NT2/D1 (cell line): ENCODE measurements around the gene CLPTM1.
A peak's percentile ranks its signal among the peaks of the same experiment; 100 is the strongest.
"Not testable (repeated sequence)": the region's sequence is repeated elsewhere in the genome, so short reads cannot be mapped to it uniquely, and the experiment has no call there.

Source experiments
- DNase-seq: peaks from one replicate; pipeline ENCODE4 v3.0.0-alpha.2; 2011; ENCODE audit warnings: low read depth, low spot score
- H3K27me3 ChIP-seq: 2 replicates; pipeline ENCODE4 v1.6.0; 2011; ENCODE audit warnings: mild to moderate bottlenecking; ENCODE audit not compliant: insufficient read length, insufficient read depth
- H3K36me3 ChIP-seq: 2 replicates; pipeline ENCODE4 v1.6.1; 2011; ENCODE audit warnings: mild to moderate bottlenecking, low read length, mixed read lengths; ENCODE audit not compliant: insufficient read depth, insufficient read length
- H3K4me1 ChIP-seq: 2 replicates; pipeline ENCODE4 v1.5.1; 2011; ENCODE audit not compliant: insufficient read depth, insufficient read length
- H3K4me3 ChIP-seq: 2 replicates; pipeline ENCODE4 v1.5.1; 2011; ENCODE audit warnings: low read depth; ENCODE audit not compliant: insufficient read length
- H3K9ac ChIP-seq: 2 replicates; pipeline ENCODE4 v1.6.0; 2011; ENCODE audit warnings: low read depth; ENCODE audit not compliant: insufficient read length
- H3K9me3 ChIP-seq: 2 replicates; pipeline ENCODE4 v1.5.1; 2011; ENCODE audit warnings: mild to moderate bottlenecking, low read length; ENCODE audit not compliant: insufficient read depth
- SUZ12 ChIP-seq: IDR thresholded peaks from 2 replicates; pipeline ENCODE4 v1.6.1; 2011; ENCODE audit not compliant: insufficient read length, insufficient read depth; ENCODE audit errors: extremely low read depth
- YY1 ChIP-seq: IDR thresholded peaks from 2 replicates; pipeline ENCODE4 v1.6.1; 2011; ENCODE audit not compliant: insufficient read length, insufficient read depth
- ZNF274 ChIP-seq: IDR thresholded peaks from 2 replicates; pipeline ENCODE4 v1.6.1; 2011; ENCODE audit warnings: mild to moderate bottlenecking, low read depth, low read length

Gene CLPTM1

DNA sequence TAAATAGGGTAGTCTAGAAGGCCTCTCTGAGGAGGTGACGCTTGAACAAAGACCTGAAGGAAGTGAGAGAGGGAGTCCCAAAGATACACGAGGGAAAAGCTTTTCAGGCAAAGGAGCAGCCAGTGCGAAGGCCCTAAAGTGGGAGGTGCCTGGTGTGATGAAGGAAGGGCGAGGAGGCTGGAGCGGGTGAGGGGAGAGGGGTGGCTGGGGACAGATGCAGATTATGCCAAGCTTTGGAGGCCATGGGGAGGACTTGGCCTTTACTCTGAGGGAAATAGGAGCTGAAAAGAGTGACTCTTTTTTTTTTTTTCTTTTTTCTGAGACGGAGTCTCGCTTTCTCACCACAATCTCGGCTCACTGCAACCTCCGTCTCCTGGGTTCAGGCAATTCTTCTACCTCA, 2.9 kb downstream of the CLPTM1 start:
- Histone ChIP-seq H3K27me3 (no peaks in the 10 kb centered on the region), H3K36me3 (peaks cover 34% of the 10 kb centered on the region), H3K4me3 (no peak overlapping the region), H3K4me1 (peaks cover 5% of the 10 kb centered on the region), H3K9me3 (no peaks in the 10 kb centered on the region), H3K9ac (peak overlapping the region; percentile 22)
- TF ChIP-seq ZNF274: no peak
- no peak for DNase-seq

DNA sequence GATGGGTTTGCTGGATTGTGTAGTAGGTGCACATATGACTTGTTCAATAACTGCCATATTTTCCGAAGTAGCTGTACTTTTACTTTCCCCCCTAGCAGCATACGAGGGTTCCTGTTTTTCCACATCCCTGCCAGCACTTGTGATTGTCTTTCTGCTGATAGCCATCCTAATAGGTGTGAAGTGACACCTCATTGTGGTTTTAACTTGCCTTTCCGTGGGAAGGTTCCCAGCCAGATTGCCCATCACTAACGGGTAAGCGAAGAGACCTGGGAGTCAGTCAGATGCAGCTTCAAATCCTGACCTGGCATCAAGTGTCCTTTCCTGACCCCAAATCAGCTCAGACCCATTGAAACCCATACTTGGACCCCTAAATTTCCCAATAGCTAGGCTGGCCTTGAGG, 4.5 kb downstream of the CLPTM1 start:
- H3K9me3 ChIP-seq: no peaks in the 10 kb centered on the region
- H3K27me3 ChIP-seq: no peaks in the 10 kb centered on the region
- TF ChIP-seq YY1 (no peak), ZNF274 (no peak), SUZ12 (no peak)
- H3K4me1 ChIP-seq: peaks cover 5% of the 10 kb centered on the region
- H3K9ac ChIP-seq: no peak overlapping the region
- DNase-seq: no peak
- peaks cover 40% of the 10 kb centered on the region for H3K36me3 ChIP-seq
- H3K4me3 ChIP-seq: no peak overlapping the region

DNA sequence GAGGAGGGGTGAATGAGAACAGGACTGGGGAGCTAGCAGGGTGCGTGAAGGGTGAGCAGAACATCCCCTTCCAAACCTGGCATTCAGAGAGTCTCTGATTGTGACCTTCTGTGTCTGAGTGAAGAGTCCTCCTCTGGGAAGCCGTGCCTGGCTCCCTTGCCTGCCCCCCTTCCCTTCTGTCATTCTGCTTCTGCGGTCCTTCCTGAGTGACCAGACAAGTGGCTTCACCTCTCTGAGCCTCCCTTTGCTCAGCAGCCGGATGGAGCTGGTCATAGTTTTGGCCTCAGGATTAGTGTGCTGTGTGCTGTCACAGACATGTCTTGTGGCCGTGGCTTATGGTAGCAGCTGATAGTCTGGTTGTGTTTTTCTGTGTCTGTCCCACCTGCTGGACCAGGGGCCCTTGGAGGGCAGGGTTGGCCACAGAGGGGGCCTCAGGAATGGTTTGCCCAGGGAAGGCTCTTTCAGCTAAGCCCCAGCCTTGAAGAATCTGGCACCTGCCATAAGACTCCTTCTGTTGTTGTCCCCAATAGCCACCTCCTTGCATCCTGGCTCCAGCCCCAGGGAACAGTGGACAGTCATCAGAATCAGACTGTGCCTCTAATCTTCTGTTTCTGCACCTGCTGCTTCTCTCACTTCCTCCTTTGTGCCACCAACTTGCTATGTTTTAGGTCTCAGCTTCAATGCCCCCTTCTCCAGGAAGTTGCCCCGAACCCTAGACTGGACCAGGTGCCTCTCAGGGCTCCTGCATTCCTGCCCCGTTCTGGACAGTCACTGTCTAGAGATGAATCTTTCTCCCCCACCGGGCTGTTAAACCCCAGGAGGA, 5.9 kb downstream of the CLPTM1 start:
- no peak overlapping the region for H3K4me3 ChIP-seq

DNA sequence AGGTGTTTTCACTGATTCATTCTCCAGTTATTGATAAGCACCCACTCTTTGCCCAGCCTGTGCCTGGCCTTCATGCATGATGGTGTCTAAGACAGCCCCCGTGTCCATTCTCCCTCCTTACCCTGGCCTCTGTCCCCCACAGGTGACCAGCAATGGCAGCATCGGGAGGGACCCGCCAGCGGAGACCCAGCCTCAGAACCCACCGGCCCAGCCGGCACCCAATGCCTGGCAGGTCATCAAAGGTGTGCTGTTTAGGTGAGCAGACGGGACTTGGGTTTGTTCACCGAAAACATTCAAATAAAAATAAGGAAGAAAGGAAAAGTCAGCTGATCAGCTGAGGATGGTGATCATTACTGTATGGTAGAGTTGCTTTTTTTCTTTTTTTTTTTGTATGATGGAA, 6.6 kb downstream of the CLPTM1 start:
- Histone ChIP-seq H3K4me1 (peaks cover 2% of the 10 kb centered on the region), H3K9me3 (no peaks in the 10 kb centered on the region), H3K9ac (no peak overlapping the region), H3K4me3 (no peak overlapping the region), H3K27me3 (no peaks in the 10 kb centered on the region), H3K36me3 (peaks cover 44% of the 10 kb centered on the region)
- TF ChIP-seq YY1 (no peak), SUZ12 (no peak), ZNF274 (no peak)
- no peak for DNase-seq

More for the DNA sequence above, 5.9 kb downstream of the CLPTM1 start:
- TF ChIP-seq ZNF274: no peak
- TF ChIP-seq YY1: no peak
- TF ChIP-seq SUZ12: no peak
- Histone ChIP-seq H3K9me3 (no peaks in the 10 kb centered on the region), H3K9ac (no peak overlapping the region), H3K27me3 (no peaks in the 10 kb centered on the region), H3K36me3 (peaks cover 42% of the 10 kb centered on the region), H3K4me1 (peaks cover 2% of the 10 kb centered on the region)
- DNase-seq: no peak

DNA sequence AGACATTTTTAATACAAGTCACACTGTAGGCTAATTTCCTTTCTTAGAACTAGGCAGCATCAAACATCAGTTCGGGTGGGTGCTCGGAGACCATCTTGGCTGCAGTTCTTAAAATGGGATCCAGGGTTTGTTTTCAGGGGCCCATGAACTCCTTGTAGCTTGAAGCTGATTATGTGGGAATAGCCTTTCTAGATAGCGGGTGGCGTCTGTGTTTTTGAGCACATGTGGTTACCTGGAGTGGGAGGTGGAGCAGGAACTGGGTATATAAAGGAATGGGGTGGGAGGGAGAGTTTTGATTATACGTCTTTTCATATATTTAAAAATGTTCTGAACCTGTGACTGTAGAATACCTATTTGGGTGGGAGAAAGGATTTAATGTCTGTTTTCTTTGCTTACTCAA, 12.9 kb downstream of the CLPTM1 start:
- TF ChIP-seq SUZ12 (no peak), ZNF274 (no peak), YY1 (no peak)
- Histone ChIP-seq H3K36me3 (peaks cover 22% of the 10 kb centered on the region), H3K4me3 (no peak overlapping the region), H3K4me1 (no peaks in the 10 kb centered on the region), H3K27me3 (no peaks in the 10 kb centered on the region), H3K9ac (no peak overlapping the region), H3K9me3 (no peaks in the 10 kb centered on the region)
- no peak for DNase-seq

GRCh38 chr19:44968670-44969069, 13.5 kb downstream of the CLPTM1 start:
- H3K36me3 ChIP-seq: peaks cover 27% of the 10 kb centered on the region
- no peaks in the 10 kb centered on the region for H3K9me3 ChIP-seq
- no peak for DNase-seq
- no peak overlapping the region for H3K4me3 ChIP-seq
- no peaks in the 10 kb centered on the region for H3K27me3 ChIP-seq
- H3K9ac ChIP-seq: no peak overlapping the region
- no peak for TF ChIP-seq YY1
- no peak for TF ChIP-seq ZNF274
- TF ChIP-seq SUZ12: no peak
- no peaks in the 10 kb centered on the region for H3K4me1 ChIP-seq

GRCh38 chr19:44969437-44969836, 14.3 kb downstream of the CLPTM1 start:
- H3K4me3 ChIP-seq: no peak overlapping the region
- TF ChIP-seq ZNF274: no peak
- no peak overlapping the region for H3K9ac ChIP-seq
- H3K27me3 ChIP-seq: no peaks in the 10 kb centered on the region
- H3K36me3 ChIP-seq: peaks cover 30% of the 10 kb centered on the region
- H3K4me1 ChIP-seq: no peaks in the 10 kb centered on the region
- no peaks in the 10 kb centered on the region for H3K9me3 ChIP-seq
- DNase-seq: no peak

DNA sequence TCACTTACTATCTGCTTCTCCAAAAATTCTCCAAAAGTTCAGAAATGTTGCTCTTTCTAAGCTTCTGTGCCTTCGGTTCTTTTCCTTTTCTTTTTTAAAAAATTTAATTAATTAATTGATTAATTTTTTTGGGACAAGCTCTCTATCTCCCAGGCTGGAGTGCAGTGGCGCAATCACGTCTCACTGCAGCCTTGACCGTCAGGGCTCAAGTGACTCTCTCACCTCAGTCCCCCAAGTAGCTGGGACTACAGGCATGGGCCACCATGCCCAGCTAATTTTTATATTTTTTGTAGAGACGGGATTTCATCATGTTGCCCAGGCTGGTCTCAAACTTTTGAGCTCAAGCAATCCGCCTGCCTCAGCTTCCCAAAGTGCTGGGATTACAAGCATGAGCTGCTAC, 16.3 kb downstream of the CLPTM1 start:
- H3K4me3 ChIP-seq, H3K9me3 ChIP-seq, H3K4me1 ChIP-seq, DNase-seq, H3K9ac ChIP-seq, H3K27me3 ChIP-seq: not testable (repeated sequence)
- H3K36me3 ChIP-seq: peaks cover 43% of the 10 kb centered on the region
